HepG2 (cell line): ENCODE results near the gene FGF14.

ENCODE experiments used
- JUND ChIP-seq: sonication (generic); formaldehyde crosslinking; IDR thresholded peaks from 2 replicates; pipeline ENCODE4 v1.8.0; 2022; ENCODE audit warnings: mild to moderate bottlenecking, missing genetic modification reagents
- POLR2A ChIP-seq, 2 experiments: IDR thresholded peaks; 2 replicates each; pipeline ENCODE4 v1.6.1; 2011; ENCODE audit warnings: low read depth in 2 of 2, low read length in 2 of 2, mild to moderate bottlenecking in 1 of 2, moderate library complexity in 1 of 2; ENCODE audit not compliant: insufficient read depth in 1 of 2
- RAD51 ChIP-seq: fragments of 450-650 bp; IDR thresholded peaks from 2 replicates; pipeline ENCODE4 v1.6.1; 2016; ENCODE audit warnings: borderline replicate concordance
- RFX5 ChIP-seq: IDR thresholded peaks from 2 replicates; pipeline ENCODE4 v1.6.1; 2011; ENCODE audit warnings: low read depth, low read length, improper control_type of control experiment
- SP1 ChIP-seq, 2 experiments: fragments of 450-650 bp in 1 of 2; sonication (generic) in 1 of 2; formaldehyde crosslinking in 1 of 2; IDR thresholded peaks; 2 replicates each; pipeline versions ENCODE4 v1.4.0 to v1.6.1; 2016 to 2020; ENCODE audit warnings: missing genetic modification reagents in 1 of 2
- TBL1XR1 ChIP-seq: fragments of 150-350 bp; IDR thresholded peaks from 2 replicates; pipeline ENCODE4 v1.6.1; 2014; ENCODE audit warnings: borderline replicate concordance, low read length; ENCODE audit not compliant: partially characterized antibody
- YY1 ChIP-seq: IDR thresholded peaks from 2 replicates; pipeline ENCODE4 v1.6.1; 2011; ENCODE audit warnings: low read length, low read depth, moderate library complexity, mild to moderate bottlenecking; ENCODE audit not compliant: insufficient read depth, insufficient replicate concordance
- ZFP62 ChIP-seq: sonication (generic); formaldehyde crosslinking; IDR thresholded peaks from 2 replicates; pipeline ENCODE4 v1.4.0; 2020; ENCODE audit warnings: missing genetic modification reagents
- ZFX ChIP-seq: sonication (generic); formaldehyde crosslinking; IDR thresholded peaks from 2 replicates; pipeline ENCODE4 v1.4.0; 2020; ENCODE audit warnings: mild to moderate bottlenecking, low read depth, missing genetic modification reagents, moderate library complexity
- ZNF761 ChIP-seq: sonication (generic); formaldehyde crosslinking; conservative IDR thresholded peaks from 2 replicates; pipeline ENCODE4 v1.4.0; 2020; ENCODE audit warnings: mild to moderate bottlenecking, missing genetic modification reagents
- TF ChIP-seq, protein P1 (sequence below): sonication (generic); formaldehyde crosslinking; IDR thresholded peaks from 2 replicates; pipeline ENCODE4 v1.5.0; 2020; ENCODE audit warnings: mild to moderate bottlenecking, missing genetic modification reagents, moderate library complexity
- TF ChIP-seq, protein P2 (sequence below): sonication (generic); formaldehyde crosslinking; IDR thresholded peaks from 2 replicates; pipeline ENCODE4 v1.4.0; 2020; ENCODE audit warnings: low read depth, mild to moderate bottlenecking, missing genetic modification reagents
- TF ChIP-seq, protein P3 (sequence below): sonication (generic); formaldehyde crosslinking; IDR thresholded peaks from 2 replicates; pipeline ENCODE4 v1.8.1; 2023; ENCODE audit warnings: mild to moderate bottlenecking, inconsistent platforms, moderate library complexity, missing genetic modification reagents, borderline replicate concordance
- TF ChIP-seq, protein P4 (sequence below): IDR thresholded peaks from 2 replicates; pipeline ENCODE4 v1.6.1; 2012; ENCODE audit warnings: inconsistent platforms

DNA sequence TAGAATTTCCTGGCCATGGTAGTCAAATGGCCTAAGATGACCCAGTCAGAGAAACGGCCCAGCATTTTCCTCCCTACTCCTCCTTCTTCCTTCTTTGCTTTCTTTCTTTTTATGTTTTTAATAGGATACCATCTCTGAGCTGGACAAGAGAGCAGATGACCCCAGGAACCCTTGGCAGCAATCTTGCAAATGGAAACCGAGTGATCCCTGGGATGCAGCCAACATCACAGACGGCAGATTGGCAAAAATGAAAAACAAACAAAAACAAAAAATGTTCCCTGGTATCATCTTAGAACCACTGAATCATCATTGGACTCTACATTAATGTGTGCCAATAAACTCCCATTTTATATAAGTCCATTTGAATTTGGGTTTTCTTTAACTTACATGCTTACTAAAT is 424.4 kb downstream of the FGF14 start:
- TF ChIP-seq ZNF761 (CRISPR knock-in tag), result no peak
- TF ChIP-seq POLR2A (IDR thresholded peaks at IDR 0.05; ENCODE audit: insufficient read depth in 1 of 2, low read depth in 2 of 2, low read length in 2 of 2), result no peak
- TF ChIP-seq RFX5, result no peak
- TF ChIP-seq, protein P1, sequence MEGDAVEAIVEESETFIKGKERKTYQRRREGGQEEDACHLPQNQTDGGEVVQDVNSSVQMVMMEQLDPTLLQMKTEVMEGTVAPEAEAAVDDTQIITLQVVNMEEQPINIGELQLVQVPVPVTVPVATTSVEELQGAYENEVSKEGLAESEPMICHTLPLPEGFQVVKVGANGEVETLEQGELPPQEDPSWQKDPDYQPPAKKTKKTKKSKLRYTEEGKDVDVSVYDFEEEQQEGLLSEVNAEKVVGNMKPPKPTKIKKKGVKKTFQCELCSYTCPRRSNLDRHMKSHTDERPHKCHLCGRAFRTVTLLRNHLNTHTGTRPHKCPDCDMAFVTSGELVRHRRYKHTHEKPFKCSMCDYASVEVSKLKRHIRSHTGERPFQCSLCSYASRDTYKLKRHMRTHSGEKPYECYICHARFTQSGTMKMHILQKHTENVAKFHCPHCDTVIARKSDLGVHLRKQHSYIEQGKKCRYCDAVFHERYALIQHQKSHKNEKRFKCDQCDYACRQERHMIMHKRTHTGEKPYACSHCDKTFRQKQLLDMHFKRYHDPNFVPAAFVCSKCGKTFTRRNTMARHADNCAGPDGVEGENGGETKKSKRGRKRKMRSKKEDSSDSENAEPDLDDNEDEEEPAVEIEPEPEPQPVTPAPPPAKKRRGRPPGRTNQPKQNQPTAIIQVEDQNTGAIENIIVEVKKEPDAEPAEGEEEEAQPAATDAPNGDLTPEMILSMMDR (CRISPR knock-in tag), result no peak
- TF ChIP-seq YY1, result no peak
- TF ChIP-seq, protein P2, sequence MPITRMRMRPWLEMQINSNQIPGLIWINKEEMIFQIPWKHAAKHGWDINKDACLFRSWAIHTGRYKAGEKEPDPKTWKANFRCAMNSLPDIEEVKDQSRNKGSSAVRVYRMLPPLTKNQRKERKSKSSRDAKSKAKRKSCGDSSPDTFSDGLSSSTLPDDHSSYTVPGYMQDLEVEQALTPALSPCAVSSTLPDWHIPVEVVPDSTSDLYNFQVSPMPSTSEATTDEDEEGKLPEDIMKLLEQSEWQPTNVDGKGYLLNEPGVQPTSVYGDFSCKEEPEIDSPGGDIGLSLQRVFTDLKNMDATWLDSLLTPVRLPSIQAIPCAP, result no peak
- no peak for TF ChIP-seq SP1 (IDR thresholded peaks at IDR 0.05)
- TF ChIP-seq SP1 (CRISPR knock-in tag; IDR thresholded peaks at IDR 0.05), result no peak
- no peak for TF ChIP-seq TBL1XR1
- no peak for TF ChIP-seq ZFX (CRISPR knock-in tag)
- TF ChIP-seq, protein P3, sequence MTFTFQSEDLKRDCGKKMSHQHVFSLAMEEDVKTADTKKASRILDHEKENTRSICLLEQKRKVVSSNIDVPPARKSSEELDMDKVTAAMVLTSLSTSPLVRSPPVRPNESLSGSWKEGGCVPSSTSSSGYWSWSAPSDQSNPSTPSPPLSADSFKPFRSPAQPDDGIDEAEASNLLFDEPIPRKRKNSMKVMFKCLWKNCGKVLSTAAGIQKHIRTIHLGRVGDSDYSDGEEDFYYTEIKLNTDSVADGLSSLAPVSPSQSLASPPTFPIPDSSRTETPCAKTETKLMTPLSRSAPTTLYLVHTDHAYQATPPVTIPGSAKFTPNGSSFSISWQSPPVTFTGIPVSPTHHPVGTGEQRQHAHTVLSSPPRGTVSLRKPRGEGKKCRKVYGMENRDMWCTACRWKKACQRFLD (CRISPR knock-in tag), result no peak
- no peak for TF ChIP-seq ZFP62 (CRISPR knock-in tag)
- no peak for TF ChIP-seq JUND
- TF ChIP-seq, protein P4, sequence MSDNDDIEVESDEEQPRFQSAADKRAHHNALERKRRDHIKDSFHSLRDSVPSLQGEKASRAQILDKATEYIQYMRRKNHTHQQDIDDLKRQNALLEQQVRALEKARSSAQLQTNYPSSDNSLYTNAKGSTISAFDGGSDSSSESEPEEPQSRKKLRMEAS, result no peak
- no peak for TF ChIP-seq RAD51
